Left lung (tissue), 10 donors: Measurements from ENCODE around the gene SLC25A42. TPM values are rescaled to one million over a fixed set of nuclear protein-coding genes. Genes with fewer than 3 reads are reported as not detected.

Source experiments
- ATAC-seq: fragments of 200-7000 bp; cut with Tn5 transposase; one replicate; pipeline ENCODE4 v1.9.1; 2020; ENCODE audit warnings: moderate library complexity
- DNase-seq, 4 donors: peaks; one replicate each; pipeline ENCODE4 v3.0.0-alpha.2; 2013 to 2020
- H3K27ac ChIP-seq, 2 donors: fragments of 200-600 bp; sonication (generic) in 1 of 2; one replicate each; pipeline versions ENCODE4 v1.5.0 to v1.8.0; 2020 to 2021
- H3K27me3 ChIP-seq, 2 donors: fragments of 200-600 bp; sonication (generic) in 1 of 2; one replicate each; pipeline versions ENCODE4 v1.5.0 to v1.8.0; 2020 to 2021
- H3K36me3 ChIP-seq, 2 donors: fragments of 200-600 bp; sonication (generic) in 1 of 2; one replicate each; pipeline versions ENCODE4 v1.5.0 to v1.8.0; 2020 to 2021
- H3K4me1 ChIP-seq, 2 donors: fragments of 200-600 bp; one replicate each; pipeline ENCODE4 v1.8.0; 2021
- H3K4me3 ChIP-seq, 2 donors: fragments of 200-600 bp; sonication (generic) in 1 of 2; one replicate each; pipeline versions ENCODE4 v1.5.0 to v1.8.0; 2020 to 2021; ENCODE audit warnings: mild to moderate bottlenecking in 1 of 2
- H3K9me3 ChIP-seq, 2 donors: fragments of 200-600 bp; sonication (generic) in 1 of 2; one replicate each; pipeline versions ENCODE4 v1.5.0 to v1.8.0; 2020 to 2021
- intact Hi-C, 2 donors: fragments of 100-400 bp; cut with DNase I; formaldehyde crosslinking; loops; one replicate each; pipeline versions ENCODE4 v1.11.2 to v1.14.2; 2022
- polyA plus RNA-seq, 6 donors: library from polyadenylated mRNA; unstranded; fragments of 120-200 nt; gene quantifications; one replicate each; pipeline ENCODE4 v1.2.1, GENCODE V29; 2013; ENCODE audit not compliant: insufficient read length in 6 of 6
- total RNA-seq, 2 donors: library from RNA; stranded (reverse); fragmentation: NEBNext Ultra II Directional; extraction: Animal tissue kit (Norgen Biotek cat#: 25700); gene quantifications; one replicate each; pipeline ENCODE4 v1.2.1, GENCODE V29; 2021
- TF ChIP-seq, protein P1 (sequence below), 2 donors: fragments of 200-600 bp; sonication (generic) in 1 of 2; IDR thresholded peaks; one replicate each; pipeline versions ENCODE4 v1.5.0 to v1.8.0; 2021; ENCODE audit warnings: antibody characterized with exemption in 2 of 2
- donor health status: DM: no; HTN: yes; CAD: no.
- donor health status: DM: no; HTN: no; CAD: no.

Gene SLC25A42
- total and polyA plus RNA-seq, 8 donors, result 7.6 to 16.6 (median 12.8) TPM

DNA sequence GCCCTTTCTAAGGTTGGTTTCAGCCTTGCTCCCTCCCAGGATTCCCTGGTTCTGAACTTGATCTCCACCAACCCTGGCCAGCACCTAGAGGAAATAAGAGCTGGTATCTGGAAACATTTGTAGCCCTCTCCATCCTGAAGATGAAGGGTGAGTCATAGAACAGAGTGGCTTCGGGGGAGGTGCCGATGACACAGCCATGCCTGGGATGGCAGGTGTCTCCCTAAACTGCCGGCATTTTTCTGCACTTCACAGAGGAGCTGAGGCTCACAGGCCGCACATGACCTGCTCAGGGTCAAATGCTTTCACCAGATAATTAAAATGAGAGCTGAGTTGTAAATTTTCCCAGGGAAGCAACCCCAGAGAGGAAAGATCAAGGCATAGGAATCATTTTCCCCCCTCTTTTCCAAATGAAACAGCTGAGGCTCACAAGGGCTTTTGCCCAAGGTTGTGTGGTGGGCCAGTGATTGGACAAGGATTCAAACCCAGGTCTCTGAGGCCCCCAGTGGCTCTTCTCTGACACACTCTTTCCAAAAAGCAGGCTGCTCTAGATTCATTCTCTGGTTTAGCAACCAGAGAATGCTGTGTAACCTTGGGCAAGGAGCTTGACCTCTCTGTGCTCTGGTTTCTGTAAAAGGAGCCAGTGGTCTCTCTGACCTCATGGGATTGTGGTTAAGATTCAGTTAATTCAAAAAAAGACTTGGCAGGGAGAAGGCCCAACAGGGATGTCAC lies 1.2 kb upstream of the SLC25A42 start:
- peak; percentile 11 for ATAC-seq
- H3K4me3 ChIP-seq, result peak overlapping the region; percentile 33 to 65
- no peaks in the 10 kb centered on the region for H3K9me3 ChIP-seq
- TF ChIP-seq, protein P1, sequence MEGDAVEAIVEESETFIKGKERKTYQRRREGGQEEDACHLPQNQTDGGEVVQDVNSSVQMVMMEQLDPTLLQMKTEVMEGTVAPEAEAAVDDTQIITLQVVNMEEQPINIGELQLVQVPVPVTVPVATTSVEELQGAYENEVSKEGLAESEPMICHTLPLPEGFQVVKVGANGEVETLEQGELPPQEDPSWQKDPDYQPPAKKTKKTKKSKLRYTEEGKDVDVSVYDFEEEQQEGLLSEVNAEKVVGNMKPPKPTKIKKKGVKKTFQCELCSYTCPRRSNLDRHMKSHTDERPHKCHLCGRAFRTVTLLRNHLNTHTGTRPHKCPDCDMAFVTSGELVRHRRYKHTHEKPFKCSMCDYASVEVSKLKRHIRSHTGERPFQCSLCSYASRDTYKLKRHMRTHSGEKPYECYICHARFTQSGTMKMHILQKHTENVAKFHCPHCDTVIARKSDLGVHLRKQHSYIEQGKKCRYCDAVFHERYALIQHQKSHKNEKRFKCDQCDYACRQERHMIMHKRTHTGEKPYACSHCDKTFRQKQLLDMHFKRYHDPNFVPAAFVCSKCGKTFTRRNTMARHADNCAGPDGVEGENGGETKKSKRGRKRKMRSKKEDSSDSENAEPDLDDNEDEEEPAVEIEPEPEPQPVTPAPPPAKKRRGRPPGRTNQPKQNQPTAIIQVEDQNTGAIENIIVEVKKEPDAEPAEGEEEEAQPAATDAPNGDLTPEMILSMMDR (IDR thresholded peaks at IDR 0.05), result no peak
- no peaks in the 10 kb centered on the region for H3K27me3 ChIP-seq
- peak in 2 of 4 donors; percentile 57 to 70 for DNase-seq
- peaks cover 0 to 22% of the 10 kb centered on the region in 2 donors for H3K36me3 ChIP-seq
- intact Hi-C loops, result no loop called here
- peaks cover 12 to 29% of the 10 kb centered on the region in 2 donors for H3K4me1 ChIP-seq
- H3K27ac ChIP-seq, result peak overlapping the region; percentile 50 to 63

DNA sequence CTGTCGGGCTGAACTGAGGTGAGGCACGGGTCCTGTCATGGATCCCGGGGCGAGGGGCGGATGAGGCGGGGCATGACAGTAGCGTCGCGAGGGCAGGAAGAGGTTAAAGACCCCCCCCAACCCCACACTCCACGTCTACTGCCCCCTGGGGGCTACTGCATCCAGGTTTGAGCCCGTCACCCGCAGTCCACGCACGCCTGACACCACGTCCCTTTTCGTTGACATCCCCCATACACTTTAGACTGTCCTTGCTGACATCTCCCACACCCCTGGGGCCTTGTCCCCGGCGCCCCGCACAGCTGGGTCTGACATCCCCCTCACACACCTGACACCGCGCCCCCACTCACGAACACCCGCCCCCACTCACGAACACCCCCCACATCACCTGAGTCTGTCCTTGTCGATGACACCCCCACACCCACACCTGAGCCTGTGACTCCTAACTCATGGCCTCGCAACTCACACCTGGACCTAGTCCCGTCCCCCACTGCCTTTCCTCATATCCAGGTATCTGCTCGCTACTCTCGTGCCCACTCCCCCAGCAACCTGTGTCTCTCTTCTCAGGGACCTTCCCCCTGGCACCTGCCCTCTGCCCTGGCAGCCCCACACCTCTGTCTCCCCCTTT lies 416 bp downstream of the SLC25A42 start:
- H3K9me3 ChIP-seq, result no peaks in the 10 kb centered on the region
- no peak for ATAC-seq
- intact Hi-C loops, result no loop called here

DNA sequence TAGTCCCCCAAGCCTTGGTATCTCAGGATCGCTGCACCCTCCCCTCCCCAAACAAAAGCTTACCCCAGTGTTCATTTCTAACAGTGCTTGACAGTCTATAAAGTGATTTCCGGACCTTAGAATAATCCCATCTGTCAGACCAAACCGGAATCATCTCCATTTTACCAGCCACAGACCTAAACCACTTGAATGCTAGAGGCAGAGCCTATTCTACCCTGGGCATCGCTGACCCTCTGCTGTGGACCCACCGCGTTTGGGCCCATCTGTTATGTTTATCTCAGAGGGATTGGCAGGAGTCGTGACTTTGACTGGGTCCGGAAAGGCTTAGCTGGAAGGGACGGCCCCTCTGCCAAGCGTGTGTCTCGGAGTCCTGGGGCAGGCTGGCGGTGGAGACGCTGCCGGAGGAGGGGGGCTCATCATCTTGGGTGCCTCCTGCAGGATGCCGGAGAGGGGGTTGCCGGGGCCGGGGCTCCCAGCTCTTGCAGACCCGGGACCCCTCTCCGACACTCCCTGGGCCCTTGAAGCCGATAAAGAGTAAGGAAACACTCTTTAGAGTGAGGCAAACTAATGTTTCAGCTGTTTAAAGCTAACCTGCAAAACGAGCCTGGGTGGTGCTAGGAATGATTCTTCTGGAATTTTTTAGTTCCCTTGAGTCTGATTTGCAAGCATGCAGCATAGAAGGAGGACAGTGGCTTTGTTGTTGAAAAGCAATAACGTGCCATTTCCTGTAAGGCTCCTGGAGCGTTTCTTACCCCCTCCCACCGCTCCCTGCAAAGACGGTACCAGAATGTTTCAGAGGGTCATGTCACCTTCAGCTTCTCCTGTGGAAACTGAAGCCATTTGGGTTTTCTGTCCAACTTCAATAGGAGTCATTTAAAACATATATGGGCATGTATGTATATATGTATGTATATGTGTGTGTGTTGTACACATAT lies 1.3 kb downstream of the SLC25A42 start:
- intact Hi-C loops, result no loop called here
- TF ChIP-seq, protein P1 (IDR thresholded peaks at IDR 0.05), result no peak
- ATAC-seq, result no peak
- Histone ChIP-seq H3K9me3 (no peaks in the 10 kb centered on the region), H3K27me3 (no peaks in the 10 kb centered on the region), H3K4me3 (peak overlapping the region; percentile 47 to 65), H3K36me3 (no peaks in the 10 kb centered on the region), H3K27ac (no peak overlapping the region), H3K4me1 (peaks cover 12 to 36% of the 10 kb centered on the region in 2 donors)
- no peak for DNase-seq

More for the DNA sequence above, 416 bp downstream of the SLC25A42 start:
- TF ChIP-seq, protein P1 (IDR thresholded peaks at IDR 0.05), result peak in 1 of 2 donors; percentile 11
- Histone ChIP-seq H3K36me3 (peaks cover 0 to 6% of the 10 kb centered on the region in 2 donors), H3K4me1 (peaks cover 12 to 36% of the 10 kb centered on the region in 2 donors), H3K27me3 (no peaks in the 10 kb centered on the region), H3K27ac (peak overlapping the region; percentile 39 to 63), H3K4me3 (peak overlapping the region; percentile 47 to 65)
- no peak for DNase-seq

DNA sequence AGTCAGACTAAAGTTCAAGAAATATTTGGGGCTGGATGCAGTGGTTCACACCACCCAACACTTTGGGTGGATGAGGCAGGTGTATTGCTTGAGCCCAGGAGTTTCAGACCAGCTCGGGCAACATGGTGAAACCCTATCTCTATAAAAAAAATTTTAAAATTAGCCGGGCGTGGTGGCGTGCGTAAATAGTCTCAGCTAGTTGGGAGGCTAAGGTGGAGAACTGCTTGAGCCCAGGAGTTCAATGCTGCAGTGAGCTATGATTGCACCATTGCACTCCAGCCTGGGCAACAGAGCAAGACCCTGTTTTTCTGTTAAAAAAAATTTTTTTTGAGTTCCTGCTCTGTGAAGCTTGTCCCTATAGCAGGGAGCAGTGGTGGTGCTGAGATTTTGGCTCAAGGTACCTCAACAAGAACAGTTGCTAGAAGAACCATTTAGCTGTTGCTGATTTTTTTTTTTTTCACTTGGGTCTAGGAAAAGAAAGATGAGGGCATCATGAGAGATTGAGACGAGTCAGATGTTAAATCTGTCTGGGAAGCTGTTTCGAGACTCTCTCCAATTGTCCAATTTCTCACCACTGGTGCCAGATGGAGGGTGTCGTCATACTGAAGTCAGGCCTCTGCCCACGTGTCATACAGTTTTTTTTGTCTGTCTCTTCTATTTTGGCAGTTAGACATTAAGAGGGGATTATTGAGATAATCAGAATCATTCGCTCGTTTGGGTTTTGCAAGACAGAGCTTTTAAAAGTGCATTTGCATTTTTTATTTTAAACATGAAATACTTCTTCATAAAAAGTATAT lies 3.7 kb downstream of the SLC25A42 start:
- peaks cover 12 to 31% of the 10 kb centered on the region in 2 donors for H3K4me1 ChIP-seq
- H3K9me3 ChIP-seq, result no peaks in the 10 kb centered on the region
- H3K27ac ChIP-seq, result no peak overlapping the region
- TF ChIP-seq, protein P1 (IDR thresholded peaks at IDR 0.05), result no peak
- no peak overlapping the region for H3K4me3 ChIP-seq
- no peaks in the 10 kb centered on the region for H3K27me3 ChIP-seq
- H3K36me3 ChIP-seq, result no peaks in the 10 kb centered on the region
- ATAC-seq (no peak), DNase-seq (no peak)
- intact Hi-C loops, result no loop called here
